Urinary bladder (tissue), 4 donors: Measurements from ENCODE around the gene ZNF211. TPM values are rescaled to one million over a fixed set of nuclear protein-coding genes. Genes with fewer than 3 reads are reported as not detected.
A peak's percentile ranks its signal among the peaks of the same experiment; 100 is the strongest.

Experiments used
- DNase-seq: peaks from one replicate; pipeline ENCODE4 v3.0.0-alpha.2; 2015; ENCODE audit errors: extremely low spot score
- H3K27ac ChIP-seq: one replicate; pipeline ENCODE4 v1.5.1; 2013; ENCODE audit warnings: low read depth, mild to moderate bottlenecking, moderate library complexity
- H3K36me3 ChIP-seq: one replicate; pipeline ENCODE4 v1.6.1; 2013; ENCODE audit warnings: mild to moderate bottlenecking, moderate library complexity; ENCODE audit not compliant: insufficient read depth
- H3K4me1 ChIP-seq: one replicate; pipeline ENCODE4 v1.6.1; 2013; ENCODE audit warnings: mild to moderate bottlenecking, moderate library complexity; ENCODE audit not compliant: insufficient read depth
- H3K4me3 ChIP-seq: one replicate; pipeline ENCODE4 v1.5.1; 2013; ENCODE audit warnings: low read depth, low read length
- WGBS: extraction: QIAGEN DNeasy Blood & Tissue Kit; methylation state at CpG from one replicate; pipeline ENCODE4 v1.1.7; 2013; 5-methylcytosine and 5-hydroxymethylcytosine counted together
- polyA plus RNA-seq: library from polyadenylated mRNA; stranded (reverse); fragments of 200-250 nt; gene quantifications from one replicate; pipeline ENCODE4 v1.2.3, GENCODE V29; 2013
- total RNA-seq: library from RNA; depleted of rRNA; stranded (reverse); fragments of >200 nt; gene quantifications from one replicate; pipeline ENCODE4 v1.2.3, GENCODE V29; 2014
- donor health status: healthy with polysubstance abuse.
- donor health status: healthy.

ZNF211 gene
- total and polyA plus RNA-seq, 2 donors: 13.0 to 23.8 TPM

- Histone ChIP-seq H3K27ac (no peak overlapping the region), H3K36me3 (no peaks in the 10 kb centered on the region), H3K4me1 (peaks cover 1% of the 10 kb centered on the region), H3K4me3 (no peak overlapping the region)
- WGBS: 47% methylated on average over 7 of the region's 7 CpGs
- DNase-seq: no peak
Observed at GRCh38 chr19:57671124-57671895, 38.3 kb downstream of the ZNF211 start.

GRCh38 chr19:57672466-57672865, 39.5 kb downstream of the ZNF211 start:
- Histone ChIP-seq H3K4me3 (no peak overlapping the region), H3K36me3 (no peaks in the 10 kb centered on the region), H3K27ac (no peak overlapping the region), H3K4me1 (peaks cover 1% of the 10 kb centered on the region)
- 77% methylated on average over 4 of the region's 4 CpGs for WGBS
- no peak for DNase-seq

GRCh38 chr19:57675881-57676280, 42.9 kb downstream of the ZNF211 start:
- no peak overlapping the region for H3K4me3 ChIP-seq
- DNase-seq: no peak
- no peaks in the 10 kb centered on the region for H3K36me3 ChIP-seq
- no peak overlapping the region for H3K27ac ChIP-seq
- 66% methylated on average over 2 of the region's 2 CpGs for WGBS
- peaks cover 1% of the 10 kb centered on the region for H3K4me1 ChIP-seq

- H3K27ac ChIP-seq: no peak overlapping the region
- WGBS: 3% methylated on average over 19 of the region's 19 CpGs
- H3K4me3 ChIP-seq: peak overlapping the region; percentile 71
- H3K4me1 ChIP-seq: peaks cover 2% of the 10 kb centered on the region
- H3K36me3 ChIP-seq: no peaks in the 10 kb centered on the region
- DNase-seq: no peak
Observed at GRCh38 chr19:57682226-57682766, 49.3 kb downstream of the ZNF211 start.

- WGBS: 97% methylated on average over 3 of the region's 3 CpGs
- DNase-seq: no peak
- no peak overlapping the region for H3K27ac ChIP-seq
- H3K36me3 ChIP-seq: no peaks in the 10 kb centered on the region
- H3K4me3 ChIP-seq: no peak overlapping the region
- peaks cover 2% of the 10 kb centered on the region for H3K4me1 ChIP-seq
Observed at GRCh38 chr19:57686727-57687126, 53.8 kb downstream of the ZNF211 start.

- H3K36me3 ChIP-seq: no peaks in the 10 kb centered on the region
- 99% methylated on average over 12 of the region's 12 CpGs for WGBS
- no peak for DNase-seq
- no peak overlapping the region for H3K4me3 ChIP-seq
- no peak overlapping the region for H3K27ac ChIP-seq
- peaks cover 2% of the 10 kb centered on the region for H3K4me1 ChIP-seq
Observed at GRCh38 chr19:57687363-57688010, 54.5 kb downstream of the ZNF211 start.

GRCh38 chr19:57688011-57688763, 55.2 kb downstream of the ZNF211 start:
- H3K4me1 ChIP-seq: peaks cover 2% of the 10 kb centered on the region
- DNase-seq: no peak
- no peak overlapping the region for H3K27ac ChIP-seq
- 97% methylated on average over 6 of the region's 6 CpGs for WGBS
- no peak overlapping the region for H3K4me3 ChIP-seq
- no peaks in the 10 kb centered on the region for H3K36me3 ChIP-seq

- no peaks in the 10 kb centered on the region for H3K36me3 ChIP-seq
- no peak for DNase-seq
- 97% methylated on average over 3 of the region's 3 CpGs for WGBS
- H3K27ac ChIP-seq: no peak overlapping the region
- no peak overlapping the region for H3K4me3 ChIP-seq
- H3K4me1 ChIP-seq: no peaks in the 10 kb centered on the region
Observed at GRCh38 chr19:57689750-57690149, 56.8 kb downstream of the ZNF211 start.

Other genes with a start within 250 kb of the ZNF211 start
- 35.1 TPM for gene ZNF548, start 243.3 kb upstream of the ZNF211 start, total RNA-seq
- 16.2 TPM for gene ZNF548, start 243.3 kb upstream of the ZNF211 start, polyA plus RNA-seq
- gene ZNF17, start 222.0 kb upstream of the ZNF211 start, total RNA-seq: 27.9 TPM
- 6.1 TPM for gene ZNF17, start 222.0 kb upstream of the ZNF211 start, polyA plus RNA-seq
- 17.1 TPM for gene ZNF749, start 197.8 kb upstream of the ZNF211 start, total RNA-seq
- gene ZNF749, start 197.8 kb upstream of the ZNF211 start, polyA plus RNA-seq: 10.2 TPM
- 3.4 TPM for gene VN1R1, start 176.0 kb upstream of the ZNF211 start, total RNA-seq
- 0.66 TPM for gene VN1R1, start 176.0 kb upstream of the ZNF211 start, polyA plus RNA-seq
- gene ZNF772, start 155.6 kb upstream of the ZNF211 start, total RNA-seq: 25.6 TPM
- 3.9 TPM for gene ZNF772, start 155.6 kb upstream of the ZNF211 start, polyA plus RNA-seq
- gene ZNF419, start 145.4 kb upstream of the ZNF211 start, total RNA-seq: 16.1 TPM
- gene ZNF419, start 145.4 kb upstream of the ZNF211 start, polyA plus RNA-seq: 8.0 TPM
- 13.4 TPM for gene ZNF773, start 133.2 kb upstream of the ZNF211 start, total RNA-seq
- 7.1 TPM for gene ZNF773, start 133.2 kb upstream of the ZNF211 start, polyA plus RNA-seq
- 14.8 TPM for gene ZNF549, start 105.8 kb upstream of the ZNF211 start, total RNA-seq
- gene ZNF549, start 105.8 kb upstream of the ZNF211 start, polyA plus RNA-seq: 4.6 TPM
- 15.3 TPM for gene ZNF550, start 73.3 kb upstream of the ZNF211 start, total RNA-seq
- gene ZNF550, start 73.3 kb upstream of the ZNF211 start, polyA plus RNA-seq: 7.2 TPM
- gene ZNF416, start 54.3 kb upstream of the ZNF211 start, total RNA-seq: 7.9 TPM
- gene ZNF416, start 54.3 kb upstream of the ZNF211 start, polyA plus RNA-seq: 4.6 TPM
- gene ZIK1, start 49.0 kb upstream of the ZNF211 start, total RNA-seq: 18.8 TPM
- 7.4 TPM for gene ZIK1, start 49.0 kb upstream of the ZNF211 start, polyA plus RNA-seq
- 4.0 TPM for gene ZNF530, start 33.3 kb upstream of the ZNF211 start, total RNA-seq
- gene ZNF530, start 33.3 kb upstream of the ZNF211 start, polyA plus RNA-seq: 4.1 TPM
- 32.1 TPM for gene ZNF134, start 18.9 kb upstream of the ZNF211 start, total RNA-seq
- 17.6 TPM for gene ZNF134, start 18.9 kb upstream of the ZNF211 start, polyA plus RNA-seq
- gene ZSCAN4, start 35.8 kb downstream of the ZNF211 start, total RNA-seq: not detected
- gene ZSCAN4, start 35.8 kb downstream of the ZNF211 start, polyA plus RNA-seq: 0.20 TPM
- gene ZNF551, start 48.8 kb downstream of the ZNF211 start, total RNA-seq: 17.5 TPM
- gene ZNF551, start 48.8 kb downstream of the ZNF211 start, polyA plus RNA-seq: 6.1 TPM
- 29.3 TPM for gene ZNF154, start 76.0 kb downstream of the ZNF211 start, total RNA-seq
- gene ZNF154, start 76.0 kb downstream of the ZNF211 start, polyA plus RNA-seq: 7.4 TPM
- 11.9 TPM for gene ZNF671, start 94.5 kb downstream of the ZNF211 start, total RNA-seq
- 7.8 TPM for gene ZNF671, start 94.5 kb downstream of the ZNF211 start, polyA plus RNA-seq
- 31.1 TPM for gene ZNF776, start 113.6 kb downstream of the ZNF211 start, total RNA-seq
- gene ZNF776, start 113.6 kb downstream of the ZNF211 start, polyA plus RNA-seq: 11.1 TPM
- gene ZNF586, start 136.5 kb downstream of the ZNF211 start, total RNA-seq: 33.8 TPM
- 9.2 TPM for gene ZNF586, start 136.5 kb downstream of the ZNF211 start, polyA plus RNA-seq
- 24.5 TPM for gene ZNF552, start 181.7 kb downstream of the ZNF211 start, total RNA-seq
- gene ZNF552, start 181.7 kb downstream of the ZNF211 start, polyA plus RNA-seq: 6.5 TPM
- gene ZNF587B, start 197.1 kb downstream of the ZNF211 start, total RNA-seq: 29.1 TPM
- 3.8 TPM for gene ZNF587B, start 197.1 kb downstream of the ZNF211 start, polyA plus RNA-seq
- gene ZNF587, start 216.7 kb downstream of the ZNF211 start, total RNA-seq: 45.4 TPM
- 7.5 TPM for gene ZNF587, start 216.7 kb downstream of the ZNF211 start, polyA plus RNA-seq